ENCODE data around the gene SYT9.

DNA sequence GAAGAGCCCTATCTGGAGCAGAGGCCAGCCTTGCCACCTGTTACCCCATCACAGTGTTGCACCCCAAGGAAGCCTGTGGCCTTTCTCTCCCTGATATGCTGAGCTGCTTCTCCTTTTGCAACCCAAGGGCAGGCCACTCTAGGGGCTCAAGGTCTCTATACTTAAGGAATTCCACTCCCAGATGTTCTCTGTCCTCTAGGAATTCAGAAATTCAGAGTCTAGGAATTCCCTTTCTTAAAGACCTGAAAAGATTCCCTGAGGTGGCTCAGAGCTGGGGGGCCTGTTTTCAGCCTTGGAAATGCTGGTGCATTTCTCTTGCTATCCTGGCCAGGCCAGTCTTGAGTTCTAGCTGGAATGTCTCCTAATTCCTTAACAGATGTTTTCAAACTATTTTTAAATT, 165.6 kb downstream of the SYT9 start:
- TF ChIP-seq CTCF (IDR thresholded peaks at IDR 0.05) (no peak), POLR2A (IDR thresholded peaks at IDR 0.05) (no peak)
